GM12864 (cell line): ENCODE measurements around the gene BTN3A1.

Experiments used
- DNase-seq: peaks from one replicate; pipeline ENCODE4 v3.0.0-alpha.2; 2011; ENCODE audit warnings: low read depth
- H3K4me3 ChIP-seq: 2 replicates; pipeline ENCODE4 v1.5.1; 2011; ENCODE audit warnings: mild to moderate bottlenecking, low read depth, low read length, control low read depth
- CTCF ChIP-seq: IDR thresholded peaks from 2 replicates; pipeline ENCODE4 v1.5.1; 2011; ENCODE audit warnings: low read depth, mild to moderate bottlenecking, moderate library complexity, low read length, control low read depth, inconsistent platforms; ENCODE audit errors: missing control alignments

Gene BTN3A1

GRCh38 chr6:26440977-26441358, 38.9 kb downstream of the BTN3A1 start:
- peak overlapping the region; percentile 89 for H3K4me3 ChIP-seq
- no peak for DNase-seq
- no peak for TF ChIP-seq CTCF

DNA sequence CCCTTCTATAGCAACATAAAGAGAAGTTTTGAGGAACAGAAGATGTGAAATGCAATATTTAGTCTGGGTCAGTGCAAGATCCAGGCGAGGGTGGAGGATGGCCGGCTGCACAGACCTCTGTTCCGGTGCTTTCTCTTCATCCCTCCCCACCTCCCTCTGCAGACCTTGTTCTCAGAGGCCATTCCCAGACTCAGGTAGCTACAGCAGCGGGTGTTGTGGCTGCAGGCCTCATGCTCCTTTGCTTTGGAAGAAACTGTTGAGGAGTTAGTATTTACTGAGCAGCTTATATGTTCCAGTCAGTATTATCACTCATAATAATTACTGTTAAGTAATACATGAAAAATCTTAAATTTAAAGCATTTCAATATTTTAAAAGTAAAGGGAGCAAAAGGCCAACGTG, 39.9 kb downstream of the BTN3A1 start:
- no peak for DNase-seq
- peak overlapping the region; percentile 44; the same call in 1 of the 2 replicates for H3K4me3 ChIP-seq

GRCh38 chr6:26445934-26446667, 44.0 kb downstream of the BTN3A1 start:
- peak; percentile 55 for DNase-seq
- no peak overlapping the region for H3K4me3 ChIP-seq
- no peak for TF ChIP-seq CTCF

More for the DNA sequence above, 39.9 kb downstream of the BTN3A1 start:
- TF ChIP-seq CTCF = no peak

DNA sequence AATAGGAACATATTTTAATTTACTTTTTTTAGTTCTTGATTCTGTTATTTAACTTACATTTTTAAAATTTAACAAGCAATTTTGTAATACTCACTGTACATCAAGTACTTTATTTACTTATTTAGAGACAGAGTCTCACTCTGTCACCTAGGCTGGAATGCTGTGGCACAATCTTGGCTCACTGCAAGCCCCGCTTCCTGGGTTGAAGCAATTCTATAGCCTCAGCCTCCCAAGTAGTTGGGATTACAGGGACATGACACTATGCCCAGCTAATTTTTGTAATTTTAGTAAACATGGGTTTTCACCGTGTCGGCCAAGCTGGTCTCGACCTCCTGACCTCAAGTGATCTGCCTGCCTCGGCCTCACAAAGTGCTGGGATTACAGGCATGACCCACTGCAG, 45.2 kb downstream of the BTN3A1 start:
- H3K4me3 ChIP-seq = no peak overlapping the region
- no peak for DNase-seq
- no peak for TF ChIP-seq CTCF

GRCh38 chr6:26450240-26450639, 48.2 kb downstream of the BTN3A1 start:
- no peak overlapping the region for H3K4me3 ChIP-seq
- no peak for TF ChIP-seq CTCF
- DNase-seq = no peak

- H3K4me3 ChIP-seq = no peak overlapping the region
- TF ChIP-seq CTCF = no peak
- no peak for DNase-seq
These were observed 50.7 kb downstream of the BTN3A1 start for GRCh38 chr6:26452631-26453235.

GRCh38 chr6:26454631-26455030, 52.6 kb downstream of the BTN3A1 start:
- no peak for TF ChIP-seq CTCF
- no peak for DNase-seq
- no peak overlapping the region for H3K4me3 ChIP-seq
